HCT116 (cell line): ENCODE measurements around the gene TEX29. TPM values are rescaled to one million over a fixed set of nuclear protein-coding genes. Genes with fewer than 3 reads are reported as not detected.

ENCODE experiments used
- ATAC-seq: fragments of 200-7000 bp; cut with Tn5 transposase; 2 replicates; pipeline ENCODE4 v1.9.1; 2020; ENCODE audit warnings: mild to moderate bottlenecking, moderate library complexity
- BruUV-seq: library from RNA; stranded (reverse); fragments of 400-500 nt; replicated peaks from 2 replicates; lab custom pipeline; 2021; lab: Mats Ljungman, UMichigan
- CTCF ChIA-PET: fragments of 300-600 bp; sonication (Branson Sonifier 250); formaldehyde crosslinking; loops from one replicate; lab custom pipeline; 2021; ENCODE audit warnings: antibody characterized with exemption; lab: Charles Lee
- POLR2A ChIA-PET: fragments of 300-600, 350-600 bp; sonication (Branson Sonifier 250); formaldehyde crosslinking; loops from one replicate; lab custom pipeline; 2021; ENCODE audit warnings: antibody characterized with exemption; lab: Charles Lee
- RAD21 ChIA-PET, 2 experiments: fragments of 300-600 bp; sonication (Branson Sonifier 250); formaldehyde crosslinking; loops; one replicate each; lab custom pipeline; 2023; ENCODE audit warnings: low total read pairs in 2 of 2; ENCODE audit not compliant: uncharacterized antibody in 2 of 2, unreplicated experiment in 2 of 2, low non-redundant PET in 1 of 2; lab: Charles Lee
- DNase-seq: peaks from one replicate; pipeline ENCODE4 v3.0.0-alpha.2; 2010; ENCODE audit warnings: low read depth, low spot score
- H2AFZ ChIP-seq: fragments of 200-600 bp; shearing (Covaris generic), sonication (generic); 2 replicates; pipeline ENCODE4 v1.6.1; 2017; ENCODE audit warnings: low read depth, mixed run types, mixed read lengths, antibody characterized with exemption, low read length; ENCODE audit not compliant: poor library complexity, severe bottlenecking
- H3K27ac ChIP-seq: 2 replicates; pipeline ENCODE4 v1.5.1; 2012; ENCODE audit warnings: low read depth, low read length
- H3K27me3 ChIP-seq: fragments of 200-600 bp; sonication (generic); 2 replicates; pipeline ENCODE4 v1.6.1; 2016; ENCODE audit warnings: mixed run types, low read length, mixed read lengths; ENCODE audit not compliant: insufficient read depth
- H3K36me3 ChIP-seq, 2 experiments: fragments of 200-500 bp in 1 of 2; fragments of 200-600 bp in 1 of 2; sonication (Bioruptor generic) in 1 of 2; sonication (generic) in 1 of 2; 2 replicates each; pipeline versions ENCODE4 v1.5.1 to v1.6.1; 2014 to 2016; ENCODE audit warnings: low read length in 2 of 2, inconsistent platforms in 1 of 2, mixed read lengths in 1 of 2, mixed run types in 1 of 2; ENCODE audit not compliant: insufficient read depth in 2 of 2, control insufficient read depth in 1 of 2
- H3K4me1 ChIP-seq, 2 experiments: fragments of 200-600 bp in 1 of 2; sonication (generic) in 1 of 2; 2 replicates each; pipeline versions ENCODE4 v1.5.1 to v1.6.1; 2012 to 2017; ENCODE audit warnings: low read length in 2 of 2, inconsistent platforms in 1 of 2, mild to moderate bottlenecking in 1 of 2, mixed read lengths in 1 of 2, mixed run types in 1 of 2, moderate library complexity in 1 of 2; ENCODE audit not compliant: insufficient read depth in 2 of 2, control insufficient read depth in 1 of 2
- H3K4me2 ChIP-seq: fragments of 200-600 bp; sonication (generic); 2 replicates; pipeline ENCODE4 v1.6.1; 2017; ENCODE audit warnings: mixed run types, low read length, mixed read lengths
- H3K4me3 ChIP-seq, 2 experiments: fragments of 200-600 bp in 1 of 2; sonication (generic) in 1 of 2; replicated peaks in 1 of 2; 2 replicates each; pipeline ENCODE4 v1.5.1; 2011 to 2016; ENCODE audit warnings: low read length in 2 of 2, control low read depth in 1 of 2, low read depth in 1 of 2, mild to moderate bottlenecking in 1 of 2, mixed read lengths in 1 of 2, mixed run types in 1 of 2
- H3K79me2 ChIP-seq: fragments of 200-600 bp; sonication (generic); 2 replicates; pipeline ENCODE4 v1.6.1; 2017; ENCODE audit warnings: mild to moderate bottlenecking, mixed run types, low read length, moderate library complexity, mixed read lengths; ENCODE audit not compliant: insufficient read depth
- H3K9ac ChIP-seq: fragments of 200-600 bp; sonication (generic); 2 replicates; pipeline ENCODE4 v1.6.1; 2016; ENCODE audit warnings: low read length, mixed read lengths
- H3K9me2 ChIP-seq: fragments of 200-600 bp; sonication (generic), shearing (Covaris generic); 2 replicates; pipeline ENCODE4 v1.6.1; 2017; ENCODE audit warnings: mixed run types, mild to moderate bottlenecking, moderate library complexity; ENCODE audit not compliant: insufficient read depth
- H3K9me3 ChIP-seq, 2 experiments: fragments of 200-500 bp in 1 of 2; fragments of 200-600 bp in 1 of 2; sonication (Bioruptor generic) in 1 of 2; sonication (generic) in 1 of 2; 2 replicates each; pipeline ENCODE4 v1.6.1; 2014 to 2017; ENCODE audit warnings: low read length in 2 of 2, mixed read lengths in 2 of 2, inconsistent platforms in 1 of 2, low read depth in 1 of 2, mild to moderate bottlenecking in 1 of 2, mixed run types in 1 of 2, moderate library complexity in 1 of 2; ENCODE audit not compliant: control insufficient read depth in 1 of 2, insufficient read depth in 1 of 2
- H4K20me1 ChIP-seq: fragments of 200-600 bp; sonication (generic), shearing (Covaris generic); 2 replicates; pipeline ENCODE4 v1.6.1; 2017; ENCODE audit warnings: mixed run types, mild to moderate bottlenecking, moderate library complexity; ENCODE audit not compliant: insufficient read depth
- CEBPB ChIP-seq: IDR thresholded peaks from 2 replicates; pipeline ENCODE4 v1.6.1; 2012; ENCODE audit warnings: low read depth
- ELF1 ChIP-seq: IDR thresholded peaks from 2 replicates; pipeline ENCODE4 v1.6.1; 2012; ENCODE audit warnings: low read depth, borderline replicate concordance
- EZH2 ChIP-seq: fragments of 200-600 bp; sonication (generic); IDR thresholded peaks from 2 replicates; pipeline ENCODE4 v1.6.1; 2017; ENCODE audit warnings: antibody characterized with exemption, mixed run types
- FOSL1 ChIP-seq: IDR thresholded peaks from 2 replicates; pipeline ENCODE4 v1.6.1; 2012; ENCODE audit warnings: low read depth
- JUND ChIP-seq: IDR thresholded peaks from 2 replicates; pipeline ENCODE4 v1.6.1; 2012
- POLR2A ChIP-seq: IDR thresholded peaks from 2 replicates; pipeline ENCODE4 v1.7.0; 2011; ENCODE audit warnings: borderline replicate concordance; ENCODE audit not compliant: insufficient read depth, insufficient read length; ENCODE audit errors: extremely low read depth
- POLR2AphosphoS5 ChIP-seq: IDR thresholded peaks from 2 replicates; pipeline ENCODE4 v1.6.1; 2011; ENCODE audit warnings: mild to moderate bottlenecking, low read depth, low read length, moderate library complexity
- RAD21 ChIP-seq: IDR thresholded peaks from 2 replicates; pipeline ENCODE4 v1.6.1; 2012; ENCODE audit warnings: low read depth, mild to moderate bottlenecking
- SIN3A ChIP-seq: IDR thresholded peaks from 2 replicates; pipeline ENCODE4 v1.6.1; 2012; ENCODE audit warnings: low read depth
- SP1 ChIP-seq: IDR thresholded peaks from 2 replicates; pipeline ENCODE4 v1.6.1; 2012; ENCODE audit warnings: low read depth
- SRF ChIP-seq: IDR thresholded peaks from 2 replicates; pipeline ENCODE4 v1.6.1; 2012; ENCODE audit warnings: low read depth
- TCF7L2 ChIP-seq: IDR thresholded peaks from 2 replicates; pipeline ENCODE4 v1.7.0; 2011; ENCODE audit warnings: borderline replicate concordance, inconsistent platforms; ENCODE audit not compliant: insufficient read depth, insufficient read length; ENCODE audit errors: extremely low read depth
- ZFX ChIP-seq: fragments of 450-650 bp; IDR thresholded peaks from 2 replicates; pipeline ENCODE4 v1.6.1; 2017
- ZNF274 ChIP-seq: fragments of 200-500 bp; sonication (Bioruptor generic); IDR thresholded peaks from 2 replicates; pipeline ENCODE4 v1.6.1; 2014; ENCODE audit warnings: mild to moderate bottlenecking, low read depth, low read length, inconsistent platforms
- intact Hi-C: fragments of 100-400 bp; cut with micrococcal nuclease; formaldehyde crosslinking; loops from 2 replicates; pipeline ENCODE4 v1.10.0; 2022
- total RNA-seq: library from RNA; stranded (reverse); gene quantifications from one replicate; pipeline ENCODE4 v1.2.1, GENCODE V29; 2021; ENCODE audit not compliant: unreplicated experiment
- TF ChIP-seq, protein P1 (sequence below): IDR thresholded peaks from 2 replicates; pipeline ENCODE4 v1.6.1; 2011; ENCODE audit warnings: mild to moderate bottlenecking, low read length, moderate library complexity; ENCODE audit not compliant: insufficient replicate concordance; ENCODE audit errors: extremely low read depth
- TF ChIP-seq, protein P2 (sequence below): IDR thresholded peaks from 2 replicates; pipeline ENCODE4 v1.6.1; 2012
- TF ChIP-seq, protein P3 (sequence below): IDR thresholded peaks from 2 replicates; pipeline ENCODE4 v1.6.1; 2012
- TF ChIP-seq, protein P4 (sequence below), 3 experiments: fragments of 200-600 bp in 1 of 3; sonication (generic) in 1 of 3; IDR thresholded peaks in 2 of 3; conservative IDR thresholded peaks in 1 of 3; 2 replicates each; pipeline ENCODE4 v1.5.1; 2012 to 2017; ENCODE audit warnings: low read depth in 2 of 3, low read length in 2 of 3, antibody characterized with exemption in 1 of 3, borderline replicate concordance in 1 of 3, control low read depth in 1 of 3, mild to moderate bottlenecking in 1 of 3, mixed read lengths in 1 of 3, mixed run types in 1 of 3, moderate library complexity in 1 of 3; ENCODE audit not compliant: insufficient read depth in 1 of 3

Gene TEX29
- total RNA-seq, 1 experiment from 2014 or later = not detected

DNA sequence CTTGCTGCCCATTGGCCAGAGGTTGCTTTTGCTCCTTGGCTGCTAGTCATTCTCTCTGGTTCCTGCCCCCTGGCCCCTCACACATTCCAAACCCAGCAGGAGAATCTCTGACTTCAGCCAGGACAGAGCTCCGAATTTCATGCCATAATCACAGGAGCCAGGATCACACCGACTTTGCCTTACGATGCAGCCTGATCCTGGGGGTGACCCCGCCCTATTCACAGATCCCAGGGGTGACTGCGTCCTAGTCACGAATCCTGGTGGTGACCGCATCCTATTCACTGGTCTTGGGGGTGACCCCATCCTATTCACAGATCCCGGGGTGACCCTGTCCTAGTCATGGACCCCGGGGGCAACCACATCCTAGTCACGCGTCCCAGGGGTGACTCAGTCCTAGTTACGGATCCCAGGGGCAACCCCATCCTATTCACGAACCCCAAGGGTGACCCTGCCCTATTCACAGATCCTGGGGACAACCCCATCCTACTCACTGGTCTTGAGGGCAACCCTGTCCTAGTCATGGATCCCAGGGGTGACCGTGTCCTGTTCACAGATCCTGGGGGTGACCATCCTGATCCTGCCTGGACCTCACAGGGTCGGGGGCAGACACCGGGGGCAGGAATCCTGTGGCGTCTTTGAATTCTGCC lies 7.4 kb upstream of the TEX29 start:
- Histone ChIP-seq H3K9me3 (no peaks in the 10 kb centered on the region; a peak in 2 of 4 replicates), H3K9ac (no peak overlapping the region), H3K4me1 (no peaks in the 10 kb centered on the region), H3K27me3 (no peaks in the 10 kb centered on the region), H2AFZ (no peak overlapping the region), H3K4me3 (no peak overlapping the region), H4K20me1 (no peaks in the 10 kb centered on the region), H3K9me2 (no peaks in the 10 kb centered on the region), H3K79me2 (no peaks in the 10 kb centered on the region), H3K36me3 (no peaks in the 10 kb centered on the region), H3K27ac (no peak overlapping the region), H3K4me2 (no peak overlapping the region)
- ATAC-seq (no peak), DNase-seq (no peak)
- intact Hi-C loops = loop anchor here (10.0 kb wide), 1 partner anchor 58 kb away; no protein-coding TSS in a partner anchor
- no TSS peak for BruUV-seq
- ChIA-PET RAD21 (no interaction called here), POLR2A (no interaction called here), CTCF (no interaction called here)
- TF ChIP-seq POLR2A = no peak
- TF ChIP-seq, protein P1, sequence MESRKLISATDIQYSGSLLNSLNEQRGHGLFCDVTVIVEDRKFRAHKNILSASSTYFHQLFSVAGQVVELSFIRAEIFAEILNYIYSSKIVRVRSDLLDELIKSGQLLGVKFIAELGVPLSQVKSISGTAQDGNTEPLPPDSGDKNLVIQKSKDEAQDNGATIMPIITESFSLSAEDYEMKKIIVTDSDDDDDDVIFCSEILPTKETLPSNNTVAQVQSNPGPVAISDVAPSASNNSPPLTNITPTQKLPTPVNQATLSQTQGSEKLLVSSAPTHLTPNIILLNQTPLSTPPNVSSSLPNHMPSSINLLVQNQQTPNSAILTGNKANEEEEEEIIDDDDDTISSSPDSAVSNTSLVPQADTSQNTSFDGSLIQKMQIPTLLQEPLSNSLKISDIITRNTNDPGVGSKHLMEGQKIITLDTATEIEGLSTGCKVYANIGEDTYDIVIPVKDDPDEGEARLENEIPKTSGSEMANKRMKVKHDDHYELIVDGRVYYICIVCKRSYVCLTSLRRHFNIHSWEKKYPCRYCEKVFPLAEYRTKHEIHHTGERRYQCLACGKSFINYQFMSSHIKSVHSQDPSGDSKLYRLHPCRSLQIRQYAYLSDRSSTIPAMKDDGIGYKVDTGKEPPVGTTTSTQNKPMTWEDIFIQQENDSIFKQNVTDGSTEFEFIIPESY = no peak
- TF ChIP-seq SP1 = no peak
- no peak for TF ChIP-seq RAD21
- TF ChIP-seq CEBPB = no peak
- no peak for TF ChIP-seq JUND
- TF ChIP-seq, protein P2, sequence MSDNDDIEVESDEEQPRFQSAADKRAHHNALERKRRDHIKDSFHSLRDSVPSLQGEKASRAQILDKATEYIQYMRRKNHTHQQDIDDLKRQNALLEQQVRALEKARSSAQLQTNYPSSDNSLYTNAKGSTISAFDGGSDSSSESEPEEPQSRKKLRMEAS = no peak
- TF ChIP-seq ZNF274 = no peak
- TF ChIP-seq, protein P3, sequence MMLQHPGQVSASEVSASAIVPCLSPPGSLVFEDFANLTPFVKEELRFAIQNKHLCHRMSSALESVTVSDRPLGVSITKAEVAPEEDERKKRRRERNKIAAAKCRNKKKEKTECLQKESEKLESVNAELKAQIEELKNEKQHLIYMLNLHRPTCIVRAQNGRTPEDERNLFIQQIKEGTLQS = no peak
- no peak for TF ChIP-seq SIN3A
- no peak for TF ChIP-seq SRF
- no peak for TF ChIP-seq ELF1
- TF ChIP-seq, protein P4, sequence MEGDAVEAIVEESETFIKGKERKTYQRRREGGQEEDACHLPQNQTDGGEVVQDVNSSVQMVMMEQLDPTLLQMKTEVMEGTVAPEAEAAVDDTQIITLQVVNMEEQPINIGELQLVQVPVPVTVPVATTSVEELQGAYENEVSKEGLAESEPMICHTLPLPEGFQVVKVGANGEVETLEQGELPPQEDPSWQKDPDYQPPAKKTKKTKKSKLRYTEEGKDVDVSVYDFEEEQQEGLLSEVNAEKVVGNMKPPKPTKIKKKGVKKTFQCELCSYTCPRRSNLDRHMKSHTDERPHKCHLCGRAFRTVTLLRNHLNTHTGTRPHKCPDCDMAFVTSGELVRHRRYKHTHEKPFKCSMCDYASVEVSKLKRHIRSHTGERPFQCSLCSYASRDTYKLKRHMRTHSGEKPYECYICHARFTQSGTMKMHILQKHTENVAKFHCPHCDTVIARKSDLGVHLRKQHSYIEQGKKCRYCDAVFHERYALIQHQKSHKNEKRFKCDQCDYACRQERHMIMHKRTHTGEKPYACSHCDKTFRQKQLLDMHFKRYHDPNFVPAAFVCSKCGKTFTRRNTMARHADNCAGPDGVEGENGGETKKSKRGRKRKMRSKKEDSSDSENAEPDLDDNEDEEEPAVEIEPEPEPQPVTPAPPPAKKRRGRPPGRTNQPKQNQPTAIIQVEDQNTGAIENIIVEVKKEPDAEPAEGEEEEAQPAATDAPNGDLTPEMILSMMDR (IDR thresholded peaks at IDR 0.05 in 2 of 3, conservative IDR thresholded peaks at IDR 0.05 in 1 of 3; ENCODE audit: borderline replicate concordance in 1 of 3, insufficient read depth in 1 of 3, low read depth in 2 of 3, low read length in 2 of 3) = no peak
- no peak for TF ChIP-seq ZFX
- TF ChIP-seq FOSL1 = no peak
- TF ChIP-seq POLR2AphosphoS5 = no peak
- no peak for TF ChIP-seq TCF7L2
- TF ChIP-seq EZH2 = no peak
